Central memory CD8-positive, alpha-beta T cell (primary cell): ENCODE results near the gene USH1C.

Experiments used
- ATAC-seq: fragments of 150-1000 bp; cut with Tn5 transposase; replicated peaks from 2 replicates; pipeline ENCODE4 v1.10.0; 2022; ENCODE audit warnings: mild to moderate bottlenecking, moderate FRiP score, moderate number of reproducible peaks; ENCODE audit not compliant: poor library complexity, severe bottlenecking; ENCODE audit errors: extremely low read depth
- DNase-seq, 2 donors: peaks; one replicate each; pipeline ENCODE4 v3.0.0; 2021; ENCODE audit warnings: low spot score in 2 of 2
- H3K27ac Mint-ChIP-seq: one replicate; pipeline ENCODE4 v1.8.0; 2022; ENCODE audit warnings: low read depth, mild to moderate bottlenecking, moderate library complexity, mixed read lengths
- H3K27me3 Mint-ChIP-seq: one replicate; pipeline ENCODE4 v1.8.0; 2022; ENCODE audit warnings: mixed read lengths
- H3K36me3 Mint-ChIP-seq: one replicate; pipeline ENCODE4 v1.8.0; 2022; ENCODE audit warnings: mild to moderate bottlenecking, moderate library complexity, mixed read lengths; ENCODE audit not compliant: insufficient read depth
- H3K4me1 Mint-ChIP-seq: one replicate; pipeline ENCODE4 v1.8.0; 2022; ENCODE audit warnings: mixed read lengths
- H3K4me3 Mint-ChIP-seq: one replicate; pipeline ENCODE4 v1.8.0; 2022; ENCODE audit warnings: mild to moderate bottlenecking, moderate library complexity, mixed read lengths
- H3K9me3 Mint-ChIP-seq: one replicate; pipeline ENCODE4 v1.8.0; 2022; ENCODE audit warnings: mixed read lengths

USH1C gene

GRCh38 chr11:17513853-17514252 is 30.4 kb downstream of the USH1C start:
- H3K36me3 Mint-ChIP-seq, result peaks cover 3% of the 10 kb centered on the region
- DNase-seq, result no peak
- no peak overlapping the region for H3K4me3 Mint-ChIP-seq
- H3K9me3 Mint-ChIP-seq, result no peaks in the 10 kb centered on the region
- no peak overlapping the region for H3K27ac Mint-ChIP-seq
- H3K27me3 Mint-ChIP-seq, result peaks cover 31% of the 10 kb centered on the region
- H3K4me1 Mint-ChIP-seq, result no peaks in the 10 kb centered on the region
- no peak for ATAC-seq

DNA sequence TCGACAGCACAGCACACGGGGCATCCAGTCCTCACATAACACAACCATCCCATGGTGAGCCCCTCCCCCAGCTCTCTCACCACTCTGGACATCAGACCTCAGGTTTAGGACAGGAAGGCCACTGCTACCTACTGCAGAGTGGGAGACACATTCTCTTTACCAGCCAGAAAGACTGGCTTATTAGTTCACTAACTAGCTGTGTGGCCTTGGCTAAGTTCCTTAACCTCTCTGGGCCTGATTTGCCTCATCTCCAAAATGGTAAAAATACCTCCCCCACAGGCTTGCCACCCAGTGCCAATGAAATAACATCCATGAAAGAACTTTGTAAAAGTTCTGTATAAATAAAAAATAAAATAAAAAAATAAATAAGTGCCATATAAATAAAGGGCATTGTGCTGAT is 32.1 kb downstream of the USH1C start:
- peaks cover 3% of the 10 kb centered on the region for H3K36me3 Mint-ChIP-seq
- no peak overlapping the region for H3K27ac Mint-ChIP-seq
- H3K4me3 Mint-ChIP-seq, result no peak overlapping the region
- peaks cover 31% of the 10 kb centered on the region for H3K27me3 Mint-ChIP-seq
- H3K9me3 Mint-ChIP-seq, result no peaks in the 10 kb centered on the region
- DNase-seq, result no peak
- ATAC-seq, result no peak
- no peaks in the 10 kb centered on the region for H3K4me1 Mint-ChIP-seq

GRCh38 chr11:17511571-17511970 is 32.6 kb downstream of the USH1C start:
- DNase-seq (no peak), ATAC-seq (no peak)
- no peaks in the 10 kb centered on the region for H3K9me3 Mint-ChIP-seq
- no peak overlapping the region for H3K27ac Mint-ChIP-seq
- H3K27me3 Mint-ChIP-seq, result peaks cover 26% of the 10 kb centered on the region
- H3K4me1 Mint-ChIP-seq, result no peaks in the 10 kb centered on the region
- H3K4me3 Mint-ChIP-seq, result no peak overlapping the region
- peaks cover 3% of the 10 kb centered on the region for H3K36me3 Mint-ChIP-seq

DNA sequence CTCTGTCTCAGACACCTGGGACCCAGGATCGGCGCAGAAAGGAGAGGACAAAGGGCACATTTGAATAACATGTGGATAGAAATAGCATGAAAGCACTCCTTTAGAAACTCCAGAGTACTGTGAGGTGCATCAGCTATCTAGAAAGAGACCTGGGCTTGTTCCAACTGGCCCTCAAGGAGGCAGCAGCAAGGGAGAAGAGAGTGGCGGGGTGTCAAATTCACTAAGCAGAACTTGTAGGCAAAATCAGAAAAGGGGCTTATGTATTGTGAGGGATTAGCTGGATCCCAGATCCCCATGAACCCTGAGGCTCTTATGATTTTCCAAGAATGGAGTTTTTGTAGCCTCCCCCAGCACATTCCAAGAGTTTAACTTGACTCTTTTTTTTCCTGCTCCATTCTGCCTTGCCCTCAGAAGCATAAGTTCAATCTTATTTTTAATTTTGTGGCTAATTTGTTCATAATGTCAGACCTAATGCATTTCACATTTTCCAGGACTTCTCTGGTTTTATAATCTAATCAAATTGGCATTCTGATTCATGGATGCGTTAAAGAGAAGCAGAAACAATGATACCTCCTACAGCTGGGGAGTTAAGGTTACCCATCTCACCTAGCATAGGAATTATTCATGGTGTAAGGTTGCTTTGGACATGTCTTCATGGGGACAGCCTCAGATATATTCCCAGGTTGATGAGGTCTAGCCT is 33.6 kb downstream of the USH1C start:
- no peak for DNase-seq
- H3K9me3 Mint-ChIP-seq, result no peaks in the 10 kb centered on the region

DNA sequence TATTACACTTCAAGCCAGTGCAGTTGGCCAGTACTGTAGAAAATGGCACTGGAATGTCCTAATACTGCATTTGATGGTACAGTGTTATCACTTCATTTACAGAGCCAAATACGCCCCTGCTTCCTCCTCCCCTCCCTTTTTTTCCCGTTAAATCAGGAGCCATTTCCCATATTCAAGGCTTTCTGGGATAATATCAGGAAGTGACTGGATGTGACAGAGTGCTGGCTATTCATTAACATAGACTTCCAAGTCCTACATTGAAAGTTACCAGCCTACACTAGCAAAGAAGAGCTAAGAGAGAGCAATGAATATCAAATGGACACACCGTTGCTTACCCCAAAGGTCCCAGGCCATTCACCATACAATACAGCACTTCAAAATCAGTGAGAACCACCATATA is 35.4 kb downstream of the USH1C start:
- no peaks in the 10 kb centered on the region for H3K9me3 Mint-ChIP-seq
- ATAC-seq (no peak), DNase-seq (no peak)
- no peaks in the 10 kb centered on the region for H3K4me1 Mint-ChIP-seq
- H3K27ac Mint-ChIP-seq, result no peak overlapping the region
- no peak overlapping the region for H3K4me3 Mint-ChIP-seq
- no peaks in the 10 kb centered on the region for H3K36me3 Mint-ChIP-seq
- peaks cover 24% of the 10 kb centered on the region for H3K27me3 Mint-ChIP-seq

More for the DNA sequence above, 33.6 kb downstream of the USH1C start:
- Mint-ChIP-seq H3K36me3 (peaks cover 3% of the 10 kb centered on the region), H3K4me3 (no peak overlapping the region), H3K4me1 (no peaks in the 10 kb centered on the region), H3K27ac (no peak overlapping the region), H3K27me3 (peaks cover 26% of the 10 kb centered on the region)
- ATAC-seq, result no peak

GRCh38 chr11:17508306-17508705 is 35.9 kb downstream of the USH1C start:
- Mint-ChIP-seq H3K4me1 (no peaks in the 10 kb centered on the region), H3K9me3 (no peaks in the 10 kb centered on the region), H3K27me3 (peaks cover 19% of the 10 kb centered on the region), H3K36me3 (no peaks in the 10 kb centered on the region), H3K4me3 (no peak overlapping the region), H3K27ac (no peak overlapping the region)
- ATAC-seq, result no peak
- no peak for DNase-seq

DNA sequence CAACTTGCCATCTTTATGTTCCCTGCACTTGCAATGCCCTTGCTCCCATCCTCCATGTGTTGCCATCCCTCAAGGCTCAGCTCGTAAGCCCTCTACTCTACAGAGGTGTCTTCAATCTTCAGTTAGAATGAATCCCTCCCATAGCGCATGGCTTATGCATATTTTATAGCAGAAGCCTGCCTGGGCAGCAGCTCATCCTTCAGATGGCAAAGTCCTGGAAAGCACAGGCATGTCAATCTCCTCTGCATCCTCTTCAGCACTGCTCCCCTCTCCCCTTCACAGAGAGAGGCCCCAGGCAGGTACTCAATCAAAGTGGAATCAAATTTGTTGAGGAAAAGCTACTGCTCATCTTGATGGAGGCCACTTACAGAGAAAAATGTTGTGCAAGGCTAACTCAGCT is 36.4 kb downstream of the USH1C start:
- Mint-ChIP-seq H3K36me3 (no peaks in the 10 kb centered on the region), H3K4me3 (no peak overlapping the region), H3K4me1 (no peaks in the 10 kb centered on the region), H3K9me3 (no peaks in the 10 kb centered on the region), H3K27me3 (peaks cover 14% of the 10 kb centered on the region), H3K27ac (no peak overlapping the region)
- DNase-seq (no peak), ATAC-seq (no peak)

DNA sequence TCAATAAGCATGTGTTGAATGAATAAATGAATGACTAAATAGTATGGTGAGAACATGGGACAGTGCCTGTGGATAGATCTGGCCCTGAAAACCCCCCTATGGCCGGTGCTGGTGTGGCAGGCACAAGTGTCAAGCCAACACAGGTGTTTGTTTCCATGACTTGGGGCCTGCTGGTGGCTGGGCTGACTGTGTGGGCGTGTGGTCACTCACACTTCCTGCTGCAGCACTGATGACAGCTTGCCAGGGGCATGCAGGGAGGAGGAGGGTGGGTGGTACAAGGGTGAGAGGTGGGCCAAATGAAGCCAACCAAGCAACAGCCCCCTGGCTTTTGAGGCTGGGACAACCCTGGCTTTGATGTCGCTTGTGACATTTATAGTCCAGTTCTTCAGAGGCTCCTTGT is 37.3 kb downstream of the USH1C start:
- Mint-ChIP-seq H3K27ac (no peak overlapping the region), H3K4me3 (no peak overlapping the region), H3K9me3 (no peaks in the 10 kb centered on the region), H3K36me3 (no peaks in the 10 kb centered on the region), H3K27me3 (peaks cover 11% of the 10 kb centered on the region), H3K4me1 (no peaks in the 10 kb centered on the region)
- no peak for DNase-seq
- ATAC-seq, result no peak

- ATAC-seq, result no peak
- Mint-ChIP-seq H3K36me3 (no peaks in the 10 kb centered on the region), H3K9me3 (no peaks in the 10 kb centered on the region), H3K27ac (no peak overlapping the region), H3K27me3 (peaks cover 14% of the 10 kb centered on the region), H3K4me1 (no peaks in the 10 kb centered on the region), H3K4me3 (no peak overlapping the region)
- no peak for DNase-seq
These were observed 37.9 kb downstream of the USH1C start for GRCh38 chr11:17506314-17506713.

GRCh38 chr11:17505146-17505545 is 39.1 kb downstream of the USH1C start:
- Mint-ChIP-seq H3K36me3 (no peaks in the 10 kb centered on the region), H3K9me3 (no peaks in the 10 kb centered on the region), H3K27me3 (peaks cover 22% of the 10 kb centered on the region), H3K4me1 (no peaks in the 10 kb centered on the region), H3K27ac (no peak overlapping the region), H3K4me3 (no peak overlapping the region)
- ATAC-seq (no peak), DNase-seq (no peak)

GRCh38 chr11:17504330-17505107 is 39.7 kb downstream of the USH1C start:
- peak; percentile 61 to 64 for DNase-seq
- no peak overlapping the region for H3K27ac Mint-ChIP-seq
- peak; percentile 59 for ATAC-seq
- no peaks in the 10 kb centered on the region for H3K4me1 Mint-ChIP-seq
- no peaks in the 10 kb centered on the region for H3K36me3 Mint-ChIP-seq
- H3K27me3 Mint-ChIP-seq, result peaks cover 22% of the 10 kb centered on the region
- no peak overlapping the region for H3K4me3 Mint-ChIP-seq
- H3K9me3 Mint-ChIP-seq, result no peaks in the 10 kb centered on the region

- Mint-ChIP-seq H3K27ac (no peak overlapping the region), H3K4me3 (no peak overlapping the region), H3K4me1 (no peaks in the 10 kb centered on the region), H3K9me3 (no peaks in the 10 kb centered on the region), H3K27me3 (peaks cover 11% of the 10 kb centered on the region), H3K36me3 (no peaks in the 10 kb centered on the region)
- DNase-seq, result no peak
- no peak for ATAC-seq
These were observed 41.6 kb downstream of the USH1C start for GRCh38 chr11:17502630-17503029.

DNA sequence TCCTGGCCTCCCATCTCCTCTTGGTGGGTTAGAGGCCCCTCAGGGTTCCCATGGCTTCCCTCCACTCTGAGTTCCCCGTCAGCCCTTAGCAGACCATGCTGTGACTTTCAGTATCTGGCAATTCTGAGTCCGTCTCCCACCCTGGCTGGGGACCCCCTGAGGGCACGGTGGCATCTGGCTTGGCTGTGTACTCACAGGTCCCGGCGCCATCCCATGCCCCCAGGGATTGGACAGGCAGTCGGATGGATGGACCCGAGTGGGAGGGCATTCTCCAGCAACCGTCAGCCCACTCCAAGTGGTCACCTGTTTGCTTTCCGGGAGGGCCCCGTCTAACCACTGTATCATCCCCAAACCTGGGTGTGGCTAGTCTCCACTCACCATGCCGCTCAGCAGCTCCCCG is 43.5 kb downstream of the USH1C start:
- H3K4me3 Mint-ChIP-seq, result no peak overlapping the region
- H3K9me3 Mint-ChIP-seq, result no peaks in the 10 kb centered on the region
- H3K27me3 Mint-ChIP-seq, result peaks cover 11% of the 10 kb centered on the region
- ATAC-seq, result no peak
- no peak for DNase-seq
- no peaks in the 10 kb centered on the region for H3K4me1 Mint-ChIP-seq
- H3K36me3 Mint-ChIP-seq, result no peaks in the 10 kb centered on the region
- H3K27ac Mint-ChIP-seq, result no peak overlapping the region
